Erythroblast (primary cell): ENCODE data around the gene PANK3.

Source experiments
- GATA1 ChIP-seq: IDR thresholded peaks from 2 replicates; pipeline ENCODE4 v1.6.1; 2011; ENCODE audit warnings: low read depth, mild to moderate bottlenecking, control low read depth, low read length, moderate library complexity
- POLR2A ChIP-seq: IDR thresholded peaks from 2 replicates; pipeline ENCODE4 v1.6.1; 2011; ENCODE audit warnings: mild to moderate bottlenecking, low read length

GRCh38 chr5:168614661-168615060 lies 35.5 kb upstream of the PANK3 start:
- TF ChIP-seq POLR2A = no peak
- TF ChIP-seq GATA1 = no peak
